GM18870 (cell line): ENCODE results near the gene CHMP4A.

ENCODE experiments used
- ATAC-seq: cut with Tn5 transposase; IDR thresholded peaks from one replicate; pipeline ENCODE4 v1.9.1; 2021; ENCODE audit warnings: moderate library complexity; ENCODE audit not compliant: unreplicated experiment

CHMP4A gene

DNA sequence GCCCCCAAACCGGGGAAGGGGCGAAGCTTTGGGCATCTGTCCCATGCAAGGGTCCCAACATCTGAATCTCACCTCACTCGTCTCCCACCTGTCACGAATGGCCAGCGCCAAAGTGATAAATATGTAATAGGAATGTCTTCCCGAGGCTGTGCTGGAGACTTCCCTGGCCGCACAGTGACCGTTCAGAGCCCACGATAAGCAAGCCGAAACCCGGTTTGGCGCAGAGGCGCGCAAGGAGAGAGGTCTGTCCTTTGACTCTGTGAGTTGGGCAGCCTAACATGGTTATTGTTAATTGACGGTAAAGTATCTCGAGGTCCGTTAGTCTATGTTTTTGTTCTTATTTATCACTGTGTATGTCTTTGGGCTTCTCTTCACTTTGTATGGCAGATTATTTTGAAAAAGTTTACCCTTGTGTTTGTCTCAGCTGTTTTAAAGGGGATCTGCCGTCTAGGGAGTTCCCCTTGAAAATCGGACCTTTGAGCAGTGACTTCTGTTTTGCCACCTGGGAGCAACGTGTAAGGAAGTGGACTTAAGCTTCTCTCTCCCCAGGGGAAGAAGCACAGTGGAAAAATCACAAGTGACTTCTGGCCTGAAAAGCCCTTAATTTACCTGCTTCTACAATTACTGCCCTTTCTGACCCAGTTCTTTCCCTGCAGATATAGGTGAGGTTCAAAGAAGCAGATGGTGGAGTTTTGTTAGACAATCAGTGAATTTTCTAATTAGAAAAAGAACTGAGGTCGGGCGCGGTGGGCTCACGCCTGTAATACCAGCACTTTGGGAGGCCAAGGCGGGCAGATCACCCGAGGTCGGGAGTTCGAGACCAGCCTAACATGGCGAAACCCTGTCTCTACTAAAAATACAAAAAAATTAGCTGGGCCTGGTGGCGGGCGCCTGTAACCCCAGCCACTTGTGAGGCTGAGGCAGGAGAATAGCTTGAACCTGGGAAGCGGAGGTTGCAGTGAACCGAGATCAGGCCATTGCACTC lies 16.9 kb downstream of the CHMP4A start:
- ATAC-seq = peak; percentile 22

DNA sequence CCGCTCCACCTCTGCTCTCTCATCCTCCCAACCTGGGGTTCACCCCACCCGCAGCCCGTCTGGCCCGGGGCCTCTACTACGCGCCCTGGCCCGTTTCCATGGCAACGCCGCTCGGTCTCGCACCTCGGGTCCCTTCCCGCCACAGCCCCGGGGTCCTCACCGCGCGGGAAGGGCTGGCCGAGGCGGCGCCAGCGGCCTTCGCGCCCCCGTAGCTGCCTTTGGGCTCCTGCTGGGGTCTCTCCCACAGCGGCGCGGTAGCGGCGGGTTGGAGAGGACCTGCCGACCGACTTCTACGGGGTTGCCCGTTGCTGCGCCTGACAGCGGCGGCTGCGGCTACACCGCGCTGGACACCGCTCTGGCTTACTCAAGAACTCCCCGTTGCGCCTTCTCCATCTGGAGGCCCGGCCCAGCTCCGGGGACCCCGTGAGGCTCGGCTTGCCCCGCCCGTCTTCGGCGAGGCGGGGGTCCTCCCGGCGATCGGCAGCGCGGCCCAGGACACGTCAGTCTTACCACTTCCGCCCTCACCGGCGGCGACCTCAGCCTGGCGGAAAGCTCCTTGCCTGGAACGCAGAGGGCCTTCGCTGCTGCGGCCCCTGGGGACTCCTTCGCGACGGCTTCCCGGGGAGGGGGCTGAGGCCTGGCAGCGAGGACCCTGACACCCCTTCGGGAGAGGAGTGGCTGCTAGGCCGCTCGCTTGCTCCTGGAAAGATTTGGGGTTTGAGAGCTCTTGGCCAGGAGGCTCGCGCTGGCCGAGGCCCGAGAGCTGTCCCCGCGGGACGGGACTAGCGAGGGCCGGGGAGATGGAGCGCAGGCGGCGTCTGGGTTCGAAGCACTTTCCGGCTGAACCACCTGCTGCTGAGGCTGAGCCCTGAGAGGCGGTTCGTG lies 17.9 kb downstream of the CHMP4A start, which contains the start of gene TM9SF1:
TM9SF1 (minus strand) TSS at position 256 of the 885 bp plus-strand sequence. CDS start 422 bp downstream, outside the sequence.
- peak; percentile 74 for ATAC-seq

DNA sequence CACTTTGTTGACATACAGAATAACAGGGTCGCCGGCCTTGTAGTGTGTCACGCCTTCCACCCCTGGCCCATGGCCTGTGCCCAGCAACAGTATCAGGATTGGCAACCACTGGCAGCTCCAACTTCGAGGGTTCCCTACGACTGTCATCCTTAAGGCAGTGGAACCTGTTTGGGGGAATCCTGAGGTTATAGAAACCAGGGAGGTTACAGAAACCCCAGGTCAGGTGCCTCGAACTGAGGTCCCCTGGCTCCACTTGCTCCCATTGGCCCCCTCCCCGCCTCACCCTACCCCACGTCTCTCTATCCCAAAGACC lies 18.5 kb downstream of the CHMP4A start:
- ATAC-seq = no peak

DNA sequence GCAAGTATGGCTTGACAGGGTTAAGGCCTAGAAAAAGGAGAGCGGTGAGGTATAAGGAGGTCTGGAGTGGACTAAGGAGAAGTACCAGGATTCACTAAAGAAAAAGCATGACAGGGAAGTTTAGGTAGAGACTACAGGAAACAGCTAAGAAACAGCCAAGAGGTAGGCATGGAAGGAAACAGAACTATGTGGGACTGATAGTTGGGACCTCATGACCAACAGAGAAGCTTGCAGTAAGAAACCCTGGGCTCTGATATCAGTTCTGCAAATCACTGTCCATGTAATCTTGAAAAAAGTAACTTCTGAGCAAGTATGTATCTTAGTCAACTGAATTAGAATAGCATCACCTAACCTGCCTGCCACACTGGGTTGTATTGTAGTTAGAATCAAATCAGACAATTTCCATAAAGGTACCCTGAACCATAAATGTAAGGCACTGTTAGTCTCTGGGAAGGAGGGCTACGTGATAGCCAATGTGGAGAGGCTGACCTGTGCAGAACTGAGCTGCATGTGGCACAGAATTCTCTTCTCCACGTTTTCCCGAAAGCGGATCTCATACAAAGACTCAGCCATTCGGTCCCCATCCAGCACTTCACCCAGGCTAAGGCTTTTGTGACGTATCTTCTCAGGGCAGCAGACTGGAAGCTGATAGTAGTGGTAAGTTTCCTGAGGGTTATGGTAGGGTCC lies 19.0 kb downstream of the CHMP4A start:
- ATAC-seq = no peak

DNA sequence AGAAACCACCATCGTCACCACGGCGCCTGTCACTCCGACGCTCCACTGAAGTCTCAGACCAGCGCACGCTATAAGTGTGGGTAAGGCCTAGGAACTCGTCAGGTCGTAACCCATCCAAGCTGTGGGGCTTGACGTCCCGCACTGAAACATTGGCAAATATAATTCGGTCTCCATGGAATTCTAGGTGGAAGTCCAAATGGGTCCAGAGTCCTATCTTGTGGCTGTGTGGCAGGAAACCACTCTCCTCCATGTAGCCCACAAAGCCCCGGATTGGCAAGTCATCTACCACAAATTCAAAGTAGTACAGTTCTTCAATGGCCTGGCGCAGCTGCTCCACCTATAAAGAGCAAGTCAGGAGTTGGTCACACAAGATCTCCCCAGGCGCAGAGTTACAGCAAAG lies 20.4 kb downstream of the CHMP4A start:
- no peak for ATAC-seq

DNA sequence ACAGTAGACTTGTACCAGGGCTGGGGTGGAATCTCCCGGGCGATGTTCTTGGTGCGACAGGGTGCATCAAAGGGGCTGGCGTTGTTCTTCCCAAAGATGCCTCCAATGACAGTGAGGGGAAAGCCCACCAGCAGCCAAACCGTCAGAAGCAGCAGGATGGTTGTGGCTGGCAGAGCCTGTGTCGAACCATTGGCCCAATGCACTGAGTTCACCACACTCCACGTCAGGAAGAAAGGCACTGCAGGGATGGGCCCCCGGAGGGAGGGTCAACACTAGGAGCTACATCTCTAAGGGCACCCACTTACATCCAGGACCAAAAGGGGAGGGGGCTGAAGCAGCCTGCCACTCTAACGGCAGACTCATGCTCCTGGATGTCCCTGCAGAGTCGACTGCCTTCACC lies 22.9 kb downstream of the CHMP4A start:
- no peak for ATAC-seq

DNA sequence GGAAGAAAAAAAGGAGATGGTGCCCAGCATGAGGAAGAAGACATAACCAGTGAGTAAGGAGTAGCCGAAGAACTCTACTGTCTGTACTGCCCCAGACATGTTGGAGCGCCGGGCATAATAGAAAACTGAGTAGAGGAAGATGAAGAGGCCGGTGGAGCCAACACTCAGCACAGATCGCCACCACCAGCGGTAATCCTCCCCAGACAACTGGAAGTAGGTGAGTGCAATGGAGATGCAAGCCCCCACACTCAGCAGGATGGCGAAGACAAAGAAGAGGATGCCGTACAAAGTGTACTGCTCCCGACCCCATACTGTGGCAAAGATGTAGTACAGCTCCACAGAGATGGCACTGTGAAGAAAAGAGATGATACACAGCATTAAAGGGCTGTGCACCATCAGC lies 23.8 kb downstream of the CHMP4A start:
- no peak for ATAC-seq

DNA sequence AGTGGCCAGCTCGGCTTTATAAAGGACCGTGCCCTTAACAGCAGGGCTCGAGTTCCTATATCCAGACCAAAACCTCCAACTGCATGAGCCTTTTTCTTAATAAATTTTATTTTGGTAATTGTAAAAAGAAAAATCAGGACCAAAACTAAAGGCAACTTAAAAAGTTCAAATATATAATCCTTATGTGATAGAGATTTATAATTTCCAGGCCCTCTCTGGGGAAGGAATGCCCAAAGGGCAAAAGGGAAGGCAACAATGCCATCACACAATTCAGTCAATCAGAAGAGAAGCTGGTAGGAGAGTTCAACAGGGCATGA lies 24.3 kb downstream of the CHMP4A start:
- ATAC-seq = no peak

DNA sequence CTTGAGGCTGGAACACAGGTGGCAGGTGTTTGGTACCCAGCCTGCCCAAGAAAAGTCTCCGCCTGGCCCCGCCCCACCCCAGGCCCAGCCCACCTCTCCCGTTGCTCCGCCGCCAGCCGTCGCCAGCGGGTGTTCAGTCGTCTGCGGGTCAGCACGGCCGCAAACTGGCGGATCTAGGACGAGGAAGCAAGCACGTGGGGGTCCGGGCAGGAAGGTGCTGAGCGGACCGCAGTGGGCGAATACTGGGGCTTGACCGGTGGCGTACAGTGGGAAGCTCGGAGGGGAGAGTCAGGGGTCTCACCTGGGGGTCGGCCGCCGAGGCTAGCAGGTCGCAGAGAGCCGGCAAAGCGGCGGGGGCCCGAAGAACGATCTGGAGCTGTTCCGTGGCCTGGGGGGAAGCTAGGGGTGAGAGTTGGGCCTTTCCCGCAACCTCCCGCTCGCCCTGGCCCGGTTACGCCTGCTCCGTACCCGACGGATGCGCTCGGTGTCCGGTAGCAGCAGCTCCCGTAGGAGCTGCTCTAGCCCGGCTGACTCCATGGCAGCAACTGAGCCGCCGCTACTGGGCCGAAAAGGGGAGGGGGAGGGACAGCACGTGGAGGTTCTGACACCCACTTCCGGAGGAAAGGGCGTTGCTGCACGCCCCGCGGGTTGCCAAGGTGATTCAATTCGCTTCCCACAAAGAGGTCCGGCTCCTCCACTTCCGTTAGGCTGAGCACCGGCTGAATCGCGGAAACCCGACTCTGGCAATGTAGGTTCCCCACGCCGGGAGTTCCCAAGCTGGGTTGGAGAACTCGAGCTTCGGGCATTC lies 24.8 kb downstream of the CHMP4A start, which contains the start of gene IPO4:
IPO4 (minus strand) TSS at position 566 of the 808 bp plus-strand sequence; CDS start at position 537, 29 bp downstream.
- peak; percentile 85 for ATAC-seq

DNA sequence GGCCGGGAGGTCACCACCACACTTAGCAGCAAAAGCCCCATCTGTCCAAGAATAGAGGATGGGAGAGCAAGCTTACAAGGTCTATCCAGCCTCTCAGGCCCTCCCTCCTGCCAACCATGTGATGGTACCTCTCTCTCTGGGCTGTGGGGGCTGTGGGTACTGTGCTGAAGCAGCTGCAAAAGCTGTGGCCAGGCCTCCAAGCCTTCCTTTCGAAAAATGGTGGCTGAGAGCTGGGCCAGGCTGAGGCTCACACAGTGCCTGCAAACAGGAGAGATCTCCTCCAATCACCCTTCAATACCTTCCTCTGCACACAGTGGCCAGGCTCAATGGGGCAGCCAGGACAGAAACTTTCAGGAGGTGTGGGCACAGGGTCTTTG lies 25.8 kb downstream of the CHMP4A start:
- ATAC-seq = no peak

DNA sequence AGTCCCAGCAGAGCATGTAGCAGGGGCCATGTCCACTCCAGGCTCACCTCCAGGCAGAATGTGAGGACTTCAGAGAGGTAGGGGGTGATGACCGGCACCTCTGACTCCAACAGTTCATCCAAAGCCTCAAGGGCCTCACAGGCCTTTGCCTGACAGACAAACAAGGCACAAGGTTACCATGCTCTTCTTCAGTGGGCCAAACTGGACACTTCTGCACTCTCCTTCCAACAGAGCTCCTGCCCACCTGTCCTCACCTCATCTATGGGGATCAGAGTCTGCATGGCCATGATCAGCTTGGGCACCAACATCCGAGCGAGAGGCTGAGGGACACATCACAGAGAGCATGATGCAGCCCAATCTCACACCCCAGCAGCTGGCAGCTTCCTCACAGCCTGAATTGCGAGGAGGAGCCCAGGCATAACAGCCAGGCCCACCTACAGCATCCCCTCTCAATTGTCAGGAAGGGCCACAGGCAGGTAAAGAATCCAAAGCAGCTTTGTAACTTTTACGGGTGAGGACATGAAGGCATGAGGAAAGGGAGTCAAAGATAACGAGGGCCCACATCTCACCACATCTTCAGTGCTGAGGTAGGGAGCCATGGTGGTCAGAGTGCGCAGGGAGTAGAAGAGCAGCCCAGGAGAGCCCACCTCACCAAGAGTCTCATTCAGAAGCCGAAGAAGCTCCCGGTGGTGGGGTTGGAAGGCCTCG lies 26.3 kb downstream of the CHMP4A start:
- no peak for ATAC-seq

DNA sequence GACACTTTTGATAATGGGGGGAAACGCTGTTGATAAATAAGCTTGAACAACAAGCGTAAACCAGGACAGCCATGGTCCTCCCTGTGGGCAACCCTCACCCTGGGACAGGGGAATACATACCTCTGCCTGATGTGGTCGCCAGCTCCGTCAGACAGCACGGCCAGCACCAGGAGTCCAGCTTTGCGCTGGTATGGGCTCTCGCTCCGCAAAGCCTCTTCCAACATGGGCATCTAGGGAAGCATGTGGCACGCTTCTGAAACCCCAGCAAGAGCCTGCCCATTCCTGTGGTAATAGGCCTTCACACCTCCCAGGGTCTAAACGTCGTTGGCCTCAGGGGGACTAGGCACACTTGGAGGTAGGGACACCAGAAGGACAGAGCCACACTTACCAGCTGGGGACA lies 27.5 kb downstream of the CHMP4A start:
- no peak for ATAC-seq

DNA sequence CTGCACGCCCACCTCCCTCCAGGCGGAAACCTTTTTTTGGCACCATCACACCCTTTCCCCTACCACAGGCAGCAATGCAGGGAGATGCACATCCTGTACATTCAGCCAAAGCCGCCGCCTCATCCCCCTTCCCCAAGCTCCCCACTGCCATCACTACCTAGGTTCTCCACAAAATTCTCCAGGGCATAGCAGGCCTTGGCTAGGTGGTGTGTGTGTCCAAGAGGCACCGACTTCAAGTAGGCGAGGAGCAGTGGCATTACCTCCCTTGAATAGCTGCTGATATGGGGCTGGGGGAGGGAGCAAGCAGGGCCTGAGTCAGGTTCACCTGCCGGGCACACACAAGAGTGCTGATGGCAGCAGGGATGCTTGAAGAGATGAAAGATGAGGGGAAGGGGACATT lies 28.3 kb downstream of the CHMP4A start:
- no peak for ATAC-seq

DNA sequence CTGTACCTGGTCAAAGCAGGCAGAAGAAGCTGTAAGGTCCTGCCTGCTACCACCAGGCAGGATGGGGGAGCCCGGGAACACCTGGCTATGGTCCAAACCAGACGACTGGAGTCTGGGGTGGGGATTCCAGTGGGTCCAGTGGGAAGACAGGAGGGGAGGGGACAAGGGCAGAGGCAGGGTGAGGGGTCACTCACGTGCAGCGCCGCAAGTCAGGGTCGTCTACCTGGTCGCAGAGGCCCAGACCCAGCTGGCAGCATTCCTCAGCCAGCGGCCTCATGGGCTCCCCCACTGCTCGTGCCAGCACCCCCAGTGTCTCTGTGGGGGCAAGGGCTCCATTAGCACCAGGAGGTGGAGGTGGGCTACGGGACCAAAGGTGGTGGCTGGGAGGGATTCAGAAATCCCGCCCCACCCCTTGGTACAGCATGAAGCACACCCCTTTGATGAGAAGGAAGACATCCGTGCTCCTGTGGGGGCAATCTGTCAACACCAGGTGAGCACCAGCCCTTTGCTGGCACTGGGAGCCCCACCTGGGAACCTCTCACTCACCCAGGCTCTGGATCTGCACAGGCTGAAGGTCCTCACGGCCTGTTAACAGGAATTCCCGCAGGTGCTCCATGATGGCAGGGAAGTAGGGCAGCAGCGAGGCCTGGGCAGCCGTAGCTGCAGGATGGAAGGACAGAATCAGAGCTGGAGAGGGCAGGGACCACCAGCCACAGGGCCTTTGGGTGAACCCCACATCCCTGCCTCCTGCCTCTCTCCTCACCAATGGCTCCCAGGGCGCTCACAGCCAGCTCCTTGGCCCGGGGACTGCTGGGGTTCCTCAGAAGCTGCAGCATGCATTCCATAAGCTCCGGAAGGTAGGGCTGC lies 29.0 kb downstream of the CHMP4A start:
- ATAC-seq = no peak

DNA sequence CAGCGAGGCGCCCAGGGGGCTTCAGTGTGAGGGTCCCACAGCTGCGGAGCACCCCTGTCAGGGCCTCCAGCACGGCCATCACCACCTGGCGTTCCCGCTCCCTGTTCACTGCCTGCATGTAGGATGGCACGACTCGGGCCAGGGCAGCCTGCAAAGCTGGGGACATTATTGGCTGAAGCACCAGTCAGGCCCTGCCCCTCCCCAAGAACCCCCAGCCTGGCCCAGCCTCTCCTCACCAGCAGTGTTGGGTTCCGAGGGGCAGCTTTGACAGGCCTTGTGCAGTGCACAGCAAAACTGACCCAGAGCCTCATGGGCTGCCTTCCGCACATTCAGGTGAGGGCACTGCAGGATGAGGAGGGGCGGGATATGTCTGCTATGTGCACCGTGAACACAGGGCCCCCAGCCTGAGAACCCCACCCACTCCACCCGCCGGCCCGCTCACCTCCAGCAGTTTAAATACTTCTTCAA lies 30.2 kb downstream of the CHMP4A start:
- ATAC-seq = no peak

DNA sequence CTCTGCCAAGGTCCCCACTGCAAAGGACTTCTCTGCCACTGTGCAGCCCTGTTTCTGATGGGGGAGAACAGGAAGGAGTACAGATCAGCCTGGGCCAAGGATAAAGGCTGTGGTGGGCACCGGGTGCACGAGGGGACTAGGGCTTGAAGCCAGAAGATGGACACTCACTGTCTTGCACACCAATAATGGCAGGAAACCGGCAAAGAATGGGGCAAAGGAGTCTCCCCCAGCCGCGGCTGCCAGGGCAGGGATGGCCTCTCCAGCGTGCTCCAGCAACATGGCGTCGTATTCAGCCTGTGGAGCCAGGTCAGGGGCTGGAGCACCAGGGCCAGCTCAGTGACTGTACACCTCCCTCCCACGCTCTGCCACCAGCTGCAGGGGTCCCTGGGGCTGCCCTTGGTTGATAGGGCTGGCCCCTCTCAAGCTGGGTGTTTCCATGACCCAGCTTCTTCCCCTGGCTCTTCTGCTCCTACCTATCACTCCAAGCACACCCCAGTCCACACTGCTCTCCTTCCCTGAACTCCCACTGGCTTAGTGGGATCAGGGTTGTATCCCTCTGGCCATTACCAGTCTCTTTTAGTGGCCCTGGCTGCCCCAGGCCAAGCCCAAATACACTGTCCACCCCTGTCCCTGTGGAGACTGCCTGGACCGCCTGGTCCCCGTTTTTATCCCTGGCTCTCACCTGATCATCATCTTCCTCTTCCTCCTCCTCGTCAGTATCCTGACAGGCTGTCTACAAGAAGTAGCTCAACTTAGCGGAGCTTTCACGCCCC lies 31.0 kb downstream of the CHMP4A start:
- no peak for ATAC-seq

DNA sequence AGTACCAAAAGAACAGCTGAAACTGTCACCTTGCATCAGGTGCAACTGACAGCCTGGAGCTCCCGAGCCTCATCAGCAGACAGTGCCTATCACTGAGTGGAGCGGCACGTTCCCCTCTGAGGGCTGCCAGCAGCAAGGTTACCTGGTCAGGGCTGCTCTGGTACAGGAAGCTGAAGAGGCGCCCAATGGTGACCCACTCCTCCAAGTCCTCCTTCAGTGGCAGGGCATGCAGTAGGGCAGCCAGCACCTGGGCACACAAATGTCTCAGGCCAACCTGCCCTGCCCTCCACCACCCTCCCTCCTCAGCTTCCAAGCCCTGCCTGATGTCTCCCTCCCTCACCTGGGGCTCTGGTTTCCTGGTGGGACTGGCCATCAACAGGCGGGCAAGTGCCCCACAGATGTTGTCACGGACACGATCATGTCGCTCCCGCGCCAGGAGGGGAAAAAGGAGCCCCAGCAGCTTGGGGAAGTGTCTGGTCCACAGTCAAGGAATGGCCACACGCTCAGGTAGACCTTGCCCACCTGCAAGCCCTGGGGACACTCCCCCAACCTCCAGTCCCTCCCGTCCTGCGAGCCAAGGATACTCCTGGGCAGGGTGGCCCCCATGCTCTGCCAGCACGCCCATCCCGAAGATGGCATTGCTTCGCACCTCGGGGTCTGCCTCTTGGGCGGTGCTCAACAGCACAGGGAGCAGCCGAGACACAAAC lies 31.8 kb downstream of the CHMP4A start:
- no peak for ATAC-seq
